Adrenal gland (tissue), 12 donors: ENCODE results near the gene CCNY. TPM values are rescaled to one million over a fixed set of nuclear protein-coding genes. Genes with fewer than 3 reads are reported as not detected.

Source experiments
- DNase-seq, 7 donors: peaks; one replicate each; pipeline ENCODE4 v3.0.0-alpha.2; 2019 to 2020
- H3K27ac ChIP-seq, 5 donors: fragments of 200-600 bp; sonication (generic) in 4 of 5; 1 replicate in 3 of 5; 2 replicates in 2 of 5; pipeline versions ENCODE4 v1.5.1 to v1.8.0; 2016 to 2020; ENCODE audit warnings: mild to moderate bottlenecking in 1 of 5
- H3K27me3 ChIP-seq: fragments of 200-600 bp; 2 replicates; pipeline ENCODE4 v1.8.0; 2021
- H3K36me3 ChIP-seq, 2 donors: fragments of 200-600 bp; replicated peaks in 1 of 2; 1 replicate in 1 of 2; 2 replicates in 1 of 2; pipeline versions ENCODE4 v1.5.1 to v1.8.0; 2018 to 2022
- H3K4me1 ChIP-seq, 2 donors: fragments of 200-600 bp; replicated peaks in 1 of 2; 1 replicate in 1 of 2; 2 replicates in 1 of 2; pipeline versions ENCODE4 v1.5.1 to v1.8.0; 2018 to 2021
- H3K4me3 ChIP-seq, 4 donors: fragments of 200-600 bp; sonication (generic) in 3 of 4; one replicate each; pipeline ENCODE4 v1.5.1; 2016 to 2018
- H3K9me3 ChIP-seq, 3 donors: fragments of 200-600 bp; sonication (generic) in 1 of 3; replicated peaks in 1 of 3; 1 replicate in 2 of 3; 2 replicates in 1 of 3; pipeline versions ENCODE4 v1.5.1 to v1.8.0; 2016 to 2021
- POLR2A ChIP-seq, 2 donors: fragments of 450-650 bp; IDR thresholded peaks; one replicate each; pipeline ENCODE4 v1.6.1; 2017; ENCODE audit warnings: antibody characterized with exemption in 2 of 2, mild to moderate bottlenecking in 2 of 2, moderate library complexity in 1 of 2
- WGBS, 4 donors: extraction: QIAGEN DNeasy Blood & Tissue Kit in 2 of 4; methylation state at CpG; one replicate each; pipeline versions ENCODE4 v1.1.5 to v1.1.7; 2013 to 2017; 5-methylcytosine and 5-hydroxymethylcytosine counted together
- intact Hi-C, 2 donors: fragments of 100-400 bp; cut with DNase I; formaldehyde crosslinking; loops; one replicate each; pipeline versions ENCODE4 v1.14.1 to v1.15.0; 2022 to 2023
- polyA plus RNA-seq, 3 donors: library from polyadenylated mRNA; stranded (reverse); fragments of 200-250 nt in 2 of 3; fragments of 350-450 nt in 1 of 3; fragmentation: Illumina TruSeq in 1 of 3; extraction: RNeasy Lipid Tissue Mini Kit (QIAGEN cat#74804) in 1 of 3; gene quantifications; one replicate each; pipeline ENCODE4 v1.2.3, GENCODE V29; 2013 to 2014
- total RNA-seq, 9 donors: library from RNA; depleted of rRNA in 4 of 9; stranded (reverse); fragments of >200 nt in 4 of 9; fragments of 120-200 nt in 1 of 9; fragmentation: NEBNext Ultra II Directional in 1 of 9; extraction: Animal tissue kit (Norgen Biotek cat#: 25700) in 1 of 9; gene quantifications; one replicate each; pipeline versions ENCODE4 v1.1.0 to v1.2.4, GENCODE V29; 2013 to 2023
- TF ChIP-seq, protein P1 (sequence below), 6 experiments: fragments of 450-650 bp in 4 of 6; fragments of 200-600 bp in 2 of 6; sonication (generic) in 1 of 6; IDR thresholded peaks; 1 replicate in 5 of 6; 2 replicates in 1 of 6; pipeline versions ENCODE4 v1.5.1 to v1.8.0; 2016 to 2021; ENCODE audit warnings: antibody characterized with exemption in 6 of 6, mild to moderate bottlenecking in 2 of 6, moderate library complexity in 1 of 6
- donor health status: healthy with polysubstance abuse.
- donor health status: Bipolar disorder and iron deficiency.
- donor health status: DM: yes; HTN: yes; CAD: no.
- donor health status: DM: no; HTN: no; CAD: no.
- donor health status: DM: no; HTN: no; CAD: no.
- donor health status: DM: yes; HTN: yes; CAD: no.

The CCNY gene
- total and polyA plus RNA-seq, 12 donors = 18.3 to 87.0 (median 45.2) TPM

DNA sequence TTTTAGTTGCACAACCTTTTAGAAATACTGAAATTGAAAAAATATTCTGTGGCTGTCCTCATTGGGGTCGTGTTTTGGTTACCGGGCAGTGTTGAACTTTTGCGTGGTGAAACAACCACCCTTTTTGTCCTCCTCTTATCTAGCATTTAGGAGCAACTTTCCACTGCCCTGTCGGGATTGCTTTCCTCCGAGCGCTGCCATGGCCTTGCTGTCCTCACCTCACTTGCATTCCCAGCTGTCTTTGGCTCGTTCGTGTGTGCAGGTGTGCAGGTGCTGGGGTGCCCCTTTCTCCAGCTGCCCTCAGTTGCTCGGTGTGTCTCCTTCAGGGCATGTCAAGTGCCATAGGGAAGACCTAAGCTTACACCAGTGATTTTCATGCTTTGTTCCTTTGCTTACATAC, 151.9 kb downstream of the CCNY start:
- Histone ChIP-seq H3K9me3 (no peaks in the 10 kb centered on the region), H3K27me3 (no peaks in the 10 kb centered on the region), H3K4me1 (peaks cover 0 to 10% of the 10 kb centered on the region in 2 donors), H3K36me3 (no peaks in the 10 kb centered on the region), H3K27ac (no peak overlapping the region), H3K4me3 (no peak overlapping the region)
- WGBS, 4 donors = 88 to 96% (median 92%) methylated on average over 9 of the region's 9 CpGs
- intact Hi-C loops = no loop called here
- DNase-seq = no peak
- TF ChIP-seq, protein P1, sequence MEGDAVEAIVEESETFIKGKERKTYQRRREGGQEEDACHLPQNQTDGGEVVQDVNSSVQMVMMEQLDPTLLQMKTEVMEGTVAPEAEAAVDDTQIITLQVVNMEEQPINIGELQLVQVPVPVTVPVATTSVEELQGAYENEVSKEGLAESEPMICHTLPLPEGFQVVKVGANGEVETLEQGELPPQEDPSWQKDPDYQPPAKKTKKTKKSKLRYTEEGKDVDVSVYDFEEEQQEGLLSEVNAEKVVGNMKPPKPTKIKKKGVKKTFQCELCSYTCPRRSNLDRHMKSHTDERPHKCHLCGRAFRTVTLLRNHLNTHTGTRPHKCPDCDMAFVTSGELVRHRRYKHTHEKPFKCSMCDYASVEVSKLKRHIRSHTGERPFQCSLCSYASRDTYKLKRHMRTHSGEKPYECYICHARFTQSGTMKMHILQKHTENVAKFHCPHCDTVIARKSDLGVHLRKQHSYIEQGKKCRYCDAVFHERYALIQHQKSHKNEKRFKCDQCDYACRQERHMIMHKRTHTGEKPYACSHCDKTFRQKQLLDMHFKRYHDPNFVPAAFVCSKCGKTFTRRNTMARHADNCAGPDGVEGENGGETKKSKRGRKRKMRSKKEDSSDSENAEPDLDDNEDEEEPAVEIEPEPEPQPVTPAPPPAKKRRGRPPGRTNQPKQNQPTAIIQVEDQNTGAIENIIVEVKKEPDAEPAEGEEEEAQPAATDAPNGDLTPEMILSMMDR (IDR thresholded peaks at IDR 0.05) = no peak
- TF ChIP-seq POLR2A (IDR thresholded peaks at IDR 0.05) = no peak

DNA sequence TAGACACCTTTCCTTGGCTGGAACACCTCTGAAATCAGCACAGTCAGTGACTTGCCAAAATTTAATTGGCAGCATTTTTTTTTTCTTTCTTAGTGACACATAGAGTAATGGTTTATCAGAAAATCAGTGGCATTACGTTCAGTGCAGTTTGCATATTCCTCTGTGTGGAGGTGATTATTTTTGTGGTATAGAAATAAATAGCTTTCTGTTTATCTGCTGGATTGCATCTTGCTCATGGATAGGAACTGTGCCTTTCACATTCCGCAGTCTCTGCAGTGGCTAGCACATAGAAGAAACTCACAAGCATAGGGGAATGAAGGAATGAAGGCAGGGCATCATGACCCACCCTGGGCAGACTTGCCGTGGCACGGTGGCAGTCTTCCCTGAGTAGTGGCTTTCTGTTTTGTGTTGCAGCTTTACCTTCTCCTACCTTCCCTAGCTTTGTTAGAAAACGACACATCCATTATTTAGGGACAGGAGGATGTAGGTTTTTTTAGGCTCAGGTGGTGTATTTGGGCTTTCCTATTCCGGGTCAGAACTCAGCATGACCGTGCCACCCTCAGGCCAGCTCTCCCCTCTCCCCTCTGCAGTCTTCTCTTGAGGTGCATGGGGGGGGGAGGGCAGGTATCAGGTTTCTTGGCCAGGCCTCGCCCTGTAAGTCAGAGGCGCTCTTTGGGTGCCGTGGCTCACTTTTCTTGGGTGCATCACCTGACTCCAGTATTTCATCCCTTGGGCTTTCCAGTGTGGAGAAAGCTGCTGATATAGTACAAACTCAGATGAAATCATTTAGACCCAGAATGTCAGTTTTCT, 156.3 kb downstream of the CCNY start:
- Histone ChIP-seq H3K4me3 (no peak overlapping the region), H3K4me1 (peaks cover 0 to 31% of the 10 kb centered on the region in 2 donors), H3K27me3 (no peaks in the 10 kb centered on the region), H3K27ac (no peak overlapping the region), H3K9me3 (no peaks in the 10 kb centered on the region), H3K36me3 (no peaks in the 10 kb centered on the region)
- TF ChIP-seq, protein P1 (IDR thresholded peaks at IDR 0.05) = no peak
- no peak for TF ChIP-seq POLR2A (IDR thresholded peaks at IDR 0.05)
- intact Hi-C loops = no loop called here
- WGBS, 4 donors = 86 to 91% (median 90%) methylated on average over 10 of the region's 10 CpGs
- DNase-seq = no peak

DNA sequence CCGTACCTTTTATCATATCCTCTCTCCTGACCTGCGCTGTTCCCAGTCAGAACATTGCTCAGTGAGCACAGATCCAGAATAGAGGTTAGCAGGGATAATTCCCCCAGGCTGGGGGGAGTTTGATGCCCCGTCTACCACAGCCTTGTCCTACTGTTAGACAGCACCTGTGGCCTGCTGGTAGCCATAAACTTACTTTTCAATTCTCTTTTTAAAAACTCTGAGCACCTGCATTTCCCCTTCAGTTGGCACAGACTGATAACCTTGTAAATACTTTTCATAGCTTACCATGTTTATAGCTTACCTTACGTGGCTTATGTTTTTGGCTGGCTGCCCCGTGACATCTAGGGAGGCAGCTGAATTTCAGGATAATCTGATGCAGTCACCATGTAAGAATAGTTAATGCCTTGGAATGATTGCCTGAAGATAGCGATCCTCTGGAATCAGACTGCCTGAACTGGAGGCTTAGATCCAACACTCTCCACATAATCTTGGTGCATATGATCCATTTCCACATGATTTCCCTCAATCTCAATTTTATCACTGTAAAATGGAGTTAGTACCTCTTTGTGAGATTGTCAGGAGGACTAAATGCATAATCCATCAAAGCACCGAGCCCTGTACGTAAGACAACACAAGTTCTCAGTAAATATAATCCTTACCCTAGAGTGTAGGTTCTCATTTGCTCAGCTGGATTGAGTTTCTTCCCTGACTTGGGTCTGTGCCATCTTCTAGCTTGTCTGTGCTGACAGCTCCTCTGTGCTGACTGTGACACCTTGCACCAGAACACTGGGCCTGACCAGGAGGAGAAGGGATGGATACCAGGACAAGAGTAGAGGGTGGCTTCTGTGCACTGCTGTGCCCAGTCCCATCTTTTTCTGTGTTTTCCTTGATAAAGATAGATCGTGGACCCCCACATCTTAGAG, 157.1 kb downstream of the CCNY start:
- Histone ChIP-seq H3K27ac (no peak overlapping the region), H3K36me3 (no peaks in the 10 kb centered on the region), H3K4me1 (peaks cover 0 to 31% of the 10 kb centered on the region in 2 donors), H3K9me3 (no peaks in the 10 kb centered on the region), H3K4me3 (no peak overlapping the region), H3K27me3 (no peaks in the 10 kb centered on the region)
- TF ChIP-seq POLR2A (IDR thresholded peaks at IDR 0.05) = no peak
- TF ChIP-seq, protein P1 (IDR thresholded peaks at IDR 0.05) = no peak
- WGBS, 4 donors = 81 to 85% (median 83%) methylated on average over 9 of the region's 9 CpGs
- intact Hi-C loops = no loop called here
- DNase-seq = no peak

DNA sequence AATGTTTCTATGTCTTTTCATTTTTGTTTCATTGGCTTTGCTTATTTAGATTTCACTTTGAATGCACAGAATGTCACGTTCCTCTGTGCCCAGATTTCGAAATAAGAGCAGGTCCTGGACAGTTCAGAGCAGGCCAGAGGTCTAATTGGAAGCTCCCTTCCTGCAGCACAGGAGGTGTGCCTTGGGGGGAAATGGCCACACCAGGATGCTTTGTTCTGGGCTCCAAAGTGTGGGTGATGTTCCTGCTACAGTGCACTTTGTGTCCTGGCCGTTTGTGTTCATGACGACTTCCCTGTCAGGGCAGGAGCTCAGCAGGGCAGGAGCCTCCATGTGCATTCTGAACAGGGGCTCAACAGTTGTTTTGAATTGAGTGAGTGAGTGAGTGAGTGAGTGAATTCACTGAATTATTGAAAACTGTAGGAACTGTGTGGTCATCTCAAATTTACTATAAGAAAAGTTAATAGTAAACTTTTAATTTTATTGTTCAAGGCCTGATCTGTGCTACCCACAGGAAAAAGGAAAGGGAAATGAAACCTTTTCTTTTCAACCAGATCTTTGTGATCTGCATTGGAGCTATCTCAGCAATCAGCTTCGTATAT, 159.3 kb downstream of the CCNY start:
- Histone ChIP-seq H3K4me1 (peaks cover 0 to 31% of the 10 kb centered on the region in 2 donors), H3K27me3 (no peaks in the 10 kb centered on the region), H3K36me3 (no peaks in the 10 kb centered on the region), H3K9me3 (no peaks in the 10 kb centered on the region), H3K27ac (no peak overlapping the region), H3K4me3 (no peak overlapping the region)
- intact Hi-C loops = no loop called here
- WGBS, 4 donors = 40 to 51% (median 46%) methylated on average over 5 of the region's 5 CpGs
- peak in 4 of 7 donors; percentile 21 to 64 (median 26) for DNase-seq
- no peak for TF ChIP-seq POLR2A (IDR thresholded peaks at IDR 0.05)
- TF ChIP-seq, protein P1 (IDR thresholded peaks at IDR 0.05) = no peak
